Measurements from ENCODE around the gene SEMA7A. TPM values are rescaled to one million over a fixed set of nuclear protein-coding genes. Genes with fewer than 3 reads are reported as not detected.

Gene SEMA7A
- polyA plus RNA-seq, 1 experiment, result 22.7 TPM

DNA sequence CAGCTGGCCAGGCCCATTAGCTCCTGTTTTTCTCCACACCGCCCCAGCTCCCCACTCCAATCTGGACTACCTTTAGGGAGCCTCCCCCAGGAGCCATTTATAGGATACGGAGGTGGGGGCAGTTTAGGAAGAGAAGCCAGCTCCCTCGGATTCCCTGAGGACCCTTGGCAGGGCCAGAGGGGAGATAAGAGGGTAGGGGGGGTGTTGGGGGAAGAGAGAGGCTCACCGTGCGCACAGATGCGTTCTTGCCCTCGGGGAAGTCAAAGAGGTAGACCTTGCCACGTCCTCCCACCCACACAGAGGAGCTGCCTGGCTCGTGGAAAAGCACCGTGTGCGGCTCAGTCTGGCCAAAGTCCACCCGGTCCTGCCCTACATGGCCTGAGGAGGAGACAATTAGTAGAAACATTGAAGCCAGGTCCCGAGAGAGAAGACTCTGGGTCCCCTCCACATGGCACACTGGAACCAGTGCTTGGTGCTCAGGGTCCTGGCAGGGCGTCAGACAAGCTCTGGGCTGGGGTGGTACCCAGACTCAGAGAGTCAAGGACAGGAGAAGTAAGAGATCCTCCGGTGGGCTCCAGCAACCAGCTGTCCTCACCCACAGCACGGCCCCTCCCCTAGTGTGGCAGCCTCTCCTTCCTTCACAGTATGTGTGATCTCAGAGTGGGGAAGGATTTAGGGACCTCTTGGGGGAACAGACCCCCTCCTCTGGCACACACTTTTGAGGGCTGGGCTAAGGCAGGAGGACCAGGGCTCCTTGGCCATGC lies 15.0 kb downstream of the SEMA7A start:
- POLR2A ChIA-PET, result interaction anchor here (0.7 kb wide), 1 partner anchor 12 kb away, joined by 10 read pairs; no protein-coding TSS in a partner anchor
- no peak overlapping the region for H3K4me3 ChIP-seq (ENCODE audit: low read depth, low read length)
- TF ChIP-seq, protein P1, sequence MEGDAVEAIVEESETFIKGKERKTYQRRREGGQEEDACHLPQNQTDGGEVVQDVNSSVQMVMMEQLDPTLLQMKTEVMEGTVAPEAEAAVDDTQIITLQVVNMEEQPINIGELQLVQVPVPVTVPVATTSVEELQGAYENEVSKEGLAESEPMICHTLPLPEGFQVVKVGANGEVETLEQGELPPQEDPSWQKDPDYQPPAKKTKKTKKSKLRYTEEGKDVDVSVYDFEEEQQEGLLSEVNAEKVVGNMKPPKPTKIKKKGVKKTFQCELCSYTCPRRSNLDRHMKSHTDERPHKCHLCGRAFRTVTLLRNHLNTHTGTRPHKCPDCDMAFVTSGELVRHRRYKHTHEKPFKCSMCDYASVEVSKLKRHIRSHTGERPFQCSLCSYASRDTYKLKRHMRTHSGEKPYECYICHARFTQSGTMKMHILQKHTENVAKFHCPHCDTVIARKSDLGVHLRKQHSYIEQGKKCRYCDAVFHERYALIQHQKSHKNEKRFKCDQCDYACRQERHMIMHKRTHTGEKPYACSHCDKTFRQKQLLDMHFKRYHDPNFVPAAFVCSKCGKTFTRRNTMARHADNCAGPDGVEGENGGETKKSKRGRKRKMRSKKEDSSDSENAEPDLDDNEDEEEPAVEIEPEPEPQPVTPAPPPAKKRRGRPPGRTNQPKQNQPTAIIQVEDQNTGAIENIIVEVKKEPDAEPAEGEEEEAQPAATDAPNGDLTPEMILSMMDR (IDR thresholded peaks at IDR 0.05; ENCODE audit: insufficient read depth, low read depth, low read length), result no peak
- no peaks in the 10 kb centered on the region for H3K27me3 ChIP-seq (ENCODE audit: control insufficient read depth, insufficient read depth, low read length)
- CTCF ChIA-PET, result interaction anchor here (0.6 to 1.9 kb wide), 9 partner anchors 10 to 783 kb away, joined by 3 to 7 read pairs (median 3); partner anchors contain the start of gene C15orf39
- no peak for DNase-seq (ENCODE audit: low read depth)
- H3K36me3 ChIP-seq (ENCODE audit: control insufficient read depth, insufficient read depth, low read length), result peaks cover 19% of the 10 kb centered on the region

DNA sequence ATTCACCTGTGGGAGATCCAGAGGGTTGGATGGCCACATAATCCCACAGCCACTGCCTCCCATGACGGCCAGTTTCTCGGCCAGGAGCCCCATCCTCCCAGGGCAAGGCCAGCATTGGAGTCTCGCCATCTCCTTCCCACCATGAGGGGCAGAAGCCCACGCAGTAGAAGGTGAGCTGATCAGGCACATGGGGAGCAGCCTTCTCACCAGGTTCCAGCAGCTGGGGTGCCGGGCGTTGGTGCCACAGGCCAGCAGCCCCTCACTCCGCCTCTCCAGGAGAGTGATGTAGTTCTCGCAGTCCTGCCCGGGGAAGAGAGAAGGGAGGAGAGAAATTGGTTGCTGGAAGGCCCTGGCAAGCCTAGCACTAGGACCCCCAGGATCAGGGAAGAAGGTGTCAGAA lies 16.1 kb downstream of the SEMA7A start:
- H3K4me3 ChIP-seq (ENCODE audit: low read depth, low read length), result no peak overlapping the region
- H3K27me3 ChIP-seq (ENCODE audit: control insufficient read depth, insufficient read depth, low read length), result no peaks in the 10 kb centered on the region
- H3K36me3 ChIP-seq (ENCODE audit: control insufficient read depth, insufficient read depth, low read length), result peaks cover 26% of the 10 kb centered on the region
- ChIA-PET CTCF (no interaction called here), POLR2A (no interaction called here)
- DNase-seq (ENCODE audit: low read depth), result no peak
- TF ChIP-seq, protein P1 (IDR thresholded peaks at IDR 0.05; ENCODE audit: insufficient read depth, low read depth, low read length), result no peak

DNA sequence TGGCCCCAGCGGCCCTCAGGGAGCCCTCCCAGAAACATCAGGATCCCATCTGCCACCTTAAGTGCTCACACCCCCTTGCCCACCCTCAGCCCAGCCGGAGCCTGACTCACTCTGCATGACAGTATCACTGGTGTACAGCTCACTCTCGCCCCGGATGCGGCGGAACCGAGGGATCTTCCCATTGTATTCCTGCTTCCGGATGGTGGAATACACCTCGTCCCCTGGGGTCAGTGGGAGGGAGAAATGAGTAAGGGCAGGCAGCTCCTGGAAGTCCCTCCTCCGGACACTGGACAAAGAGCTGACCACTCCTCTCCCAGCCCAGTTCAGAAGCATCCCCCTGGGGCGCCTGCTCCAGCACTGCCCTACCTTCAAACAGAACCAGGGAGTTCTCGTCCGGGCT lies 16.5 kb downstream of the SEMA7A start:
- ChIA-PET CTCF (no interaction called here), POLR2A (no interaction called here)
- no peak for DNase-seq (ENCODE audit: low read depth)
- Histone ChIP-seq H3K4me3 (ENCODE audit: low read depth, low read length) (no peak overlapping the region), H3K36me3 (ENCODE audit: control insufficient read depth, insufficient read depth, low read length) (peaks cover 26% of the 10 kb centered on the region), H3K27me3 (ENCODE audit: control insufficient read depth, insufficient read depth, low read length) (no peaks in the 10 kb centered on the region)
- TF ChIP-seq, protein P1 (IDR thresholded peaks at IDR 0.05; ENCODE audit: insufficient read depth, low read depth, low read length), result no peak

DNA sequence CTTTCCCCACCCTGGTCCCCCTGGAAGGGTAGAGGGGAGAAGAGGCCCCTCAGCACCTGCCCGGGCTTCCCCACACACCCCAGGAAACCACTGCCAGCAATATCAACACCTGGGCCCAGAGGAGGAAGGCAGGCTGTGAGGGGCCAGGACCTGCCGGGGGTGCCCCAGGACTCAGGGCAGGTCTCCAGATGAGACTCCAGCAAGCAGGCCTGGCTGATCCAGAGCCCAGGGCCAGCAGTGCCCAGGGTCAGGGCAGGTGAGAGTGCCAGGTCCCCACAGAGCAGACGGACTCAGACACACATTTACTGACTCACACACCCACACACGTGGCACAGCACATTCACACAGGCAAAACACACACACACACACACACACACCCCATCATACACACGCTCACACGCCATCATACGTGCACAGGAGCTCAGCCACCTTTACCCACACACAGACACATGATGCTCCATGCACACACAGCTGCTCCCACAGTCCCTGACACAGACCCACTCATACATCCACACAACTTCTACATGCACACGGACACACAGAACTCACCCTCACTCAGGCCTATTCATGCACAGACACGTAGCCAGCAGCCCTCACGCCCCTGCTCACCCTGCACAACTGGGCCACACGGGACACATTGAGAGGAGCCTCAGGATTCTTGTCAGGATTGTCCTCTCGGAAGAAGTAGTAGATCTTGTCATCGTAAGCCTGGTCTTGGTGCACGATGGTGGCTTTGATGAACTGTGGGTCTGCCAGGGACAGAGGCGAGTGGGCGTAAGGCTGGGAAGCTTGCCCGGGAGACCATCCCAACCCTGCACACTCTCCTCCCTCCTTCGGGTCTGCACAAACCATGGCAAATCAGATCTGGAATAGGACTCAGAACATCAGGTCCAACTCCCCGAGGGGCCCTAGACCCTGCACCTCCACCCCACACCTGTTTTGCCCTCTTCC lies 17.5 kb downstream of the SEMA7A start:
- Histone ChIP-seq H3K4me3 (ENCODE audit: low read depth, low read length) (no peak overlapping the region), H3K36me3 (ENCODE audit: control insufficient read depth, insufficient read depth, low read length) (peaks cover 32% of the 10 kb centered on the region), H3K27me3 (ENCODE audit: control insufficient read depth, insufficient read depth, low read length) (no peaks in the 10 kb centered on the region)
- TF ChIP-seq, protein P1 (IDR thresholded peaks at IDR 0.05; ENCODE audit: insufficient read depth, low read depth, low read length), result no peak
- POLR2A ChIA-PET, result no interaction called here
- CTCF ChIA-PET, result interaction anchor here (0.9 kb wide), 1 partner anchor 9 kb away, joined by 3 read pairs; no protein-coding TSS in a partner anchor
- no peak for DNase-seq (ENCODE audit: low read depth)
